Astrocyte (in vitro differentiated cells and primary cell): ENCODE measurements around the gene DNAAF1. TPM values are rescaled to one million over a fixed set of nuclear protein-coding genes. Genes with fewer than 3 reads are reported as not detected.
"Not testable (repeated sequence)": the region's sequence is repeated elsewhere in the genome, so short reads cannot be mapped to it uniquely, and the experiment has no call there.

Experiments used
- DNase-seq: peaks from one replicate; pipeline ENCODE4 v3.0.0-alpha.2; 2010; ENCODE audit warnings: low read depth
- FAIRE-seq: peaks from 2 replicates; lab custom pipeline; 2011; peaks lifted over from hg19 to GRCh38; lab: Jason Lieb, UNC
- H2AFZ ChIP-seq: 2 replicates; pipeline ENCODE4 v1.6.0; 2012; ENCODE audit warnings: low read depth, low read length, inconsistent platforms
- H3K27ac ChIP-seq: 2 replicates; pipeline ENCODE4 v1.5.1; 2011; ENCODE audit warnings: low read depth, low read length, inconsistent platforms
- H3K27me3 ChIP-seq: 2 replicates; pipeline ENCODE4 v1.6.0; 2011; ENCODE audit warnings: low read length, inconsistent platforms; ENCODE audit not compliant: insufficient read depth
- H3K36me3 ChIP-seq: 2 replicates; pipeline ENCODE4 v1.5.1; 2011; ENCODE audit warnings: low read length, inconsistent platforms; ENCODE audit not compliant: insufficient read depth
- H3K4me1 ChIP-seq: 2 replicates; pipeline ENCODE4 v1.5.1; 2011; ENCODE audit warnings: low read length, inconsistent platforms; ENCODE audit not compliant: insufficient read depth
- H3K4me2 ChIP-seq: 2 replicates; pipeline ENCODE4 v1.6.0; 2012; ENCODE audit warnings: low read length, inconsistent platforms
- H3K4me3 ChIP-seq: 2 replicates; pipeline ENCODE4 v1.5.1; 2011; ENCODE audit warnings: low read depth, mild to moderate bottlenecking, low read length, inconsistent platforms; ENCODE audit not compliant: insufficient read depth
- H3K79me2 ChIP-seq: 2 replicates; pipeline ENCODE4 v1.6.0; 2012; ENCODE audit warnings: mild to moderate bottlenecking, low read length, inconsistent platforms; ENCODE audit not compliant: insufficient read depth
- H3K9ac ChIP-seq: 2 replicates; pipeline ENCODE4 v1.6.0; 2012; ENCODE audit warnings: mild to moderate bottlenecking, low read length, inconsistent platforms
- H3K9me3 ChIP-seq: 2 replicates; pipeline ENCODE4 v1.5.1; 2012; ENCODE audit warnings: low read depth, mild to moderate bottlenecking, low read length, inconsistent platforms; ENCODE audit not compliant: insufficient read depth
- H4K20me1 ChIP-seq: 2 replicates; pipeline ENCODE4 v1.6.0; 2012; ENCODE audit warnings: low read length, inconsistent platforms; ENCODE audit not compliant: insufficient read depth
- H3K27ac Mint-ChIP-seq: one replicate; pipeline ENCODE4 v1.8.0; 2021; ENCODE audit warnings: mild to moderate bottlenecking, mixed read lengths; ENCODE audit not compliant: unreplicated experiment
- H3K27me3 Mint-ChIP-seq: one replicate; pipeline ENCODE4 v1.8.0; 2021; ENCODE audit warnings: low read depth, mixed read lengths; ENCODE audit not compliant: unreplicated experiment
- H3K36me3 Mint-ChIP-seq: one replicate; pipeline ENCODE4 v1.8.0; 2021; ENCODE audit warnings: low read depth, mixed read lengths; ENCODE audit not compliant: unreplicated experiment
- H3K4me1 Mint-ChIP-seq: one replicate; pipeline ENCODE4 v1.8.0; 2021; ENCODE audit warnings: low read depth, mixed read lengths; ENCODE audit not compliant: unreplicated experiment
- H3K4me3 Mint-ChIP-seq: one replicate; pipeline ENCODE4 v1.8.0; 2021; ENCODE audit warnings: mild to moderate bottlenecking, moderate library complexity, mixed read lengths; ENCODE audit not compliant: unreplicated experiment
- H3K9me3 Mint-ChIP-seq: one replicate; pipeline ENCODE4 v1.8.0; 2021; ENCODE audit warnings: mild to moderate bottlenecking, mixed read lengths; ENCODE audit not compliant: unreplicated experiment
- CTCF ChIP-seq: IDR thresholded peaks from 2 replicates; pipeline ENCODE4 v1.5.1; 2011; ENCODE audit warnings: low read depth, mild to moderate bottlenecking, inconsistent platforms, low read length, moderate library complexity; ENCODE audit not compliant: insufficient read depth
- EZH2 ChIP-seq: IDR thresholded peaks from 2 replicates; pipeline ENCODE4 v1.6.1; 2012; ENCODE audit warnings: mild to moderate bottlenecking, low read length, inconsistent platforms; ENCODE audit not compliant: insufficient read depth
- total RNA-seq: library from RNA; stranded (reverse); gene quantifications from 2 replicates; pipeline ENCODE4 v1.2.1, GENCODE V29; 2021

The DNAAF1 gene
- total RNA-seq, 1 donor from 2014 or later: 0.30 TPM

GRCh38 chr16:84116720-84117493 lies 28.2 kb upstream of the DNAAF1 start, which contains the start of gene MBTPS1:
MBTPS1 (minus strand) TSS chr16:84116942; CDS start chr16:84101783, 15,159 bp downstream.
- peak within 1 kb of the TSS; percentile 85 for H3K27ac ChIP-seq
- H3K4me2 ChIP-seq: peak within 1 kb of the TSS; percentile 95
- H3K79me2 ChIP-seq: peaks cover 44% of the 10 kb centered on the region
- H3K9me3 Mint-ChIP-seq: no peaks in the 10 kb centered on the region
- FAIRE-seq (no peak), DNase-seq (peak; percentile 91)
- peaks cover 8% of the 10 kb centered on the region for H4K20me1 ChIP-seq
- peaks cover 9% of the 10 kb centered on the region for H3K36me3 Mint-ChIP-seq
- H3K27ac Mint-ChIP-seq: peak within 1 kb of the TSS; percentile 93
- H3K27me3 ChIP-seq: no peaks in the 10 kb centered on the region
- no peaks in the 10 kb centered on the region for H3K36me3 ChIP-seq
- H3K9ac ChIP-seq: peak within 1 kb of the TSS; percentile 98
- TF ChIP-seq CTCF: no peak
- TF ChIP-seq EZH2: no peak
- H3K9me3 ChIP-seq: no peaks in the 10 kb centered on the region
- peak within 1 kb of the TSS; percentile 91 for H3K4me3 ChIP-seq
- H3K4me3 Mint-ChIP-seq: peak within 1 kb of the TSS; percentile 95
- peaks cover 3% of the 10 kb centered on the region for H3K4me1 Mint-ChIP-seq
- H2AFZ ChIP-seq: peak within 1 kb of the TSS; percentile 90
- H3K4me1 ChIP-seq: peaks cover 7% of the 10 kb centered on the region
- no peaks in the 10 kb centered on the region for H3K27me3 Mint-ChIP-seq

GRCh38 chr16:84117494-84117843 lies 27.6 kb upstream of the DNAAF1 start:
- Mint-ChIP-seq H3K27me3 (no peaks in the 10 kb centered on the region), H3K4me3 (peak overlapping the region; percentile 95), H3K4me1 (peaks cover 3% of the 10 kb centered on the region), H3K36me3 (peaks cover 9% of the 10 kb centered on the region), H3K27ac (peak overlapping the region; percentile 10), H3K9me3 (no peaks in the 10 kb centered on the region)
- Histone ChIP-seq H4K20me1 (peaks cover 6% of the 10 kb centered on the region), H3K27ac (peak overlapping the region; percentile 85), H2AFZ (peak overlapping the region; percentile 90), H3K4me2 (peak overlapping the region; percentile 95), H3K4me1 (peaks cover 7% of the 10 kb centered on the region), H3K9ac (peak overlapping the region; percentile 98), H3K4me3 (peak overlapping the region; percentile 91), H3K27me3 (no peaks in the 10 kb centered on the region), H3K9me3 (no peaks in the 10 kb centered on the region), H3K36me3 (no peaks in the 10 kb centered on the region), H3K79me2 (peaks cover 38% of the 10 kb centered on the region)
- TF ChIP-seq EZH2: no peak
- TF ChIP-seq CTCF: no peak
- FAIRE-seq (no peak), DNase-seq (peak; percentile 16)

GRCh38 chr16:84118315-84118714 lies 26.8 kb upstream of the DNAAF1 start:
- not testable (repeated sequence) for H4K20me1 ChIP-seq, H3K9me3 ChIP-seq, H3K4me2 ChIP-seq, H3K27ac ChIP-seq, H3K27me3 ChIP-seq, H3K9me3 Mint-ChIP-seq, H2AFZ ChIP-seq, H3K9ac ChIP-seq, H3K36me3 ChIP-seq, H3K4me1 ChIP-seq, H3K27me3 Mint-ChIP-seq, H3K4me3 ChIP-seq, FAIRE-seq, DNase-seq, H3K36me3 Mint-ChIP-seq, H3K4me1 Mint-ChIP-seq
- Mint-ChIP-seq H3K4me3 (peak overlapping the region; percentile 76), H3K27ac (peak overlapping the region; percentile 62)
- H3K79me2 ChIP-seq: peaks cover 30% of the 10 kb centered on the region
